Dendritic cell treated with granulocyte-macrophage colony-stimulating factor and Interleukin-4, amounts not matched to agents 40 ng/mL and 50 ng/mL, for 4 days (primary cell): ENCODE data around the gene TACC2.

Experiments
- H3K27ac Mint-ChIP-seq: one replicate; pipeline ENCODE4 v1.8.0; 2022; ENCODE audit warnings: mild to moderate bottlenecking, mixed read lengths
- H3K27me3 Mint-ChIP-seq: one replicate; pipeline ENCODE4 v1.8.0; 2022; ENCODE audit warnings: mild to moderate bottlenecking, mixed read lengths
- H3K36me3 Mint-ChIP-seq: one replicate; pipeline ENCODE4 v1.8.0; 2022; ENCODE audit warnings: low read depth, mixed read lengths
- H3K4me1 Mint-ChIP-seq: one replicate; pipeline ENCODE4 v1.8.0; 2022; ENCODE audit warnings: low read depth, mixed read lengths
- H3K4me3 Mint-ChIP-seq: one replicate; pipeline ENCODE4 v1.8.0; 2022; ENCODE audit warnings: mild to moderate bottlenecking, moderate library complexity, mixed read lengths
- H3K9me3 Mint-ChIP-seq: one replicate; pipeline ENCODE4 v1.8.0; 2022; ENCODE audit warnings: mixed read lengths
- intact Hi-C: fragments of 100-400 bp; cut with micrococcal nuclease; formaldehyde crosslinking; loops from one replicate; pipeline ENCODE4 v1.15.0; 2022

TACC2 gene

DNA sequence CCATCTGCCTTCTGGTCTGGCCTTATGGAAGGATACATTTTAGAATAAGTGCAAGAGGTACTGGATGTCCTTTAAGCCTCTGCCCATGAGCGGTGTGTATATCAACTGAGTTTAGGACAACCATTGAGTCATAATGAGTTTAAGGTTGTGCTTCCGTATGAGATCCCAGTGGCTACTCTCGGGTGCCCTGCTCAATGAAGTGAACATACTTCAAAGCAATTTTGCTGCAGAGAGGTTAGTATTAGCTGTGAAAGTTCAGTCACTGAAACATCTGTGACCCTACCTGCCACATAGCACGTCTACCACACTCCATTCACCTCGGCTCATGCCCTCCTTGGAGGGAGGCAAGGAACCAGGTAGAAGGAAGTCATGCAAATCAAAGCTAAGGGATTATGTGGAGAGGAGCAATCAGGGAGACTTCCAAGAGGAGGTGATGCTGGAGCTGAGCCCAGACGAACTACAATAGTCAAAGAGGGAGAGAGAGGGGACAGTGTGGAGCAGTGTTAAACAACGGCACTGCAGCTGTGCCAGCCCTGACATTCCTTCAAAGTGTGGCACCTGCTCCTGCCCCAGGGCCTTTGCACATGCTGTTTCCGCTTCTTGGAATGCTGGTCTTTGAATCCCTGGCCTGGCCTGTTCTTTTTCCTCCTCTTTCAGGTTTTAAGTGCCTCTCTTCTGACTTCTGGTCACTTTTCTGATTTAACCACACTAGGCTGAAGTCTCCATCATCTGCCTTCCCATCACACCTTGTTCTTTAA is 307.6 kb downstream of the TACC2 start:
- Mint-ChIP-seq H3K27ac (no peak overlapping the region), H3K36me3 (no peaks in the 10 kb centered on the region), H3K4me1 (no peaks in the 10 kb centered on the region), H3K4me3 (no peak overlapping the region), H3K9me3 (no peaks in the 10 kb centered on the region), H3K27me3 (peaks cover 8% of the 10 kb centered on the region)
- intact Hi-C loops = no loop called here

DNA sequence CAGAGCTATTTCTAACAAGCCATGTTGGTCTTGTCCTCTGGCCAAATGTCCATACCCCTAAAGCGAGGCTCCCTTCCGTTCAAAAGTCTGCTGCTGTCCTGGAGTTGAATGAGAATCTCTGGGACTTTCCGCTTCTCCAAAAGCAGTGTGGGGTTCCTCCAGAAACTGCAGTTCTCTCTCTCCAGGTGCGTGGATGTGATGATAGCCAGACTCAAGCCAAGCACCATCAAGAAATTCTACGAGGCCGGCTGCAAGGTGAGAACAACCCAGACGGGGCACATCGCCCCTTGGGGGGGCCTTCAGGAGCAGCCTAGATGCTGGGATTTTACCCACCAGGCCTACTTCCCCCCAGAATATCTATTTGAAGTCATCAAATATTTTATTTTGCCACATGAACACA is 308.6 kb downstream of the TACC2 start:
- Mint-ChIP-seq H3K36me3 (no peaks in the 10 kb centered on the region), H3K4me3 (no peak overlapping the region), H3K27ac (no peak overlapping the region), H3K27me3 (peaks cover 8% of the 10 kb centered on the region), H3K9me3 (no peaks in the 10 kb centered on the region), H3K4me1 (no peaks in the 10 kb centered on the region)
- intact Hi-C loops = no loop called here

DNA sequence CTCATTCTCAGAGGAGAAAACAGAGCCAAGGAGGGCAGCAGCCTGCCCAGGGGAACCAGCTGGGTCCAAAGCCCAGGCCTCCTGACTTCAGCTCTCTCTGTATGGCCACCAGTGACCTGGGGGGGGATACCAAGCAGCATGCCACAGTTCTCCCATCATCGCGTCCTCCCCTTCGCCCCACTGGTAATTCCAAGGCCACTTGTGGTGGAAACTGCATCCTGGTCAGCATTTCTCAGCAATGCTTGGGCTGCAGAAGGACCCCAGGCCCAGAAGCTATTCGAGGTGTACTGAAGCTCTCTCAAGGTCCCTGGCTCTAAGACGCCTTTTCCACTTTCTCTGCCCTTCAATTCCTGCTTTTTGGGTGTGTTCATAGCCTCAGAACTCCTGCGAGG is 309.2 kb downstream of the TACC2 start:
- H3K4me3 Mint-ChIP-seq = no peak overlapping the region
- no peak overlapping the region for H3K27ac Mint-ChIP-seq

DNA sequence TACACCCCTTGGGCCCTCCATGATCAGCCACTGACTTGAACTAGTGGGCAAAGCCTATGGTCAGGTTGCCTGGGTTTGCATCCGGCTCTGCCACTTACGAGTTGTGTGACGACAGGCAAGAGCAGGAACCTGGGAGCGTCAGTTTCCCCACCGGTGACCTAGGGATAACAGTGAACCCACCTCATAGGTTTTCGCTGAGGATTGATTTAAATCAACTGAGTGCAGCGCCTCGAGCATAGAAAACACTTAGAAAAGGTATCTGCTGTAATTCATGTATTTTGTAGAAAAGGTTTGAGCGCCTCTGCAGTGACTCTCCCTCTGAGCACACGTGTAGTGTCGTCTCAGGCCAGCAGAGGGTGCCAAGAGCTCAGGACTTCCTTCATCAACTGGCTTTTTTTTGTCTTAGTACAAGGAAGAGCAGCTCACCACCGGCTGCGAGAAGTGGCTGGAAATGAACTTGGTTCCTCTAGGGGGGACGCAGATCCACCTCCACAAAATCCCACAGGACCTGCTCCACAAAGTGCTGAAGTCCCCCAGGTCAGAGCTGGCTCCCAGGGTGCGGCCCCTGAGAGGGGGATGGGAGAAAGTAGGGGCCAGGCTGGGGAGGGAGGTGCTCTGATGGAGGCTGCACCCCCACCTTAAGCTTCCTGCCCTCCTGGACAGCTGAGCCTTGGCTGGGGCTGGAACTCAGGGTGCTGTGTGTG is 309.8 kb downstream of the TACC2 start:
- intact Hi-C loops = loop anchor here (1.0 kb wide), 2 partner anchors 137 to 267 kb away; no protein-coding TSS in a partner anchor
- H3K9me3 Mint-ChIP-seq = no peaks in the 10 kb centered on the region
- no peaks in the 10 kb centered on the region for H3K36me3 Mint-ChIP-seq
- H3K4me1 Mint-ChIP-seq = no peaks in the 10 kb centered on the region
- H3K27me3 Mint-ChIP-seq = peaks cover 8% of the 10 kb centered on the region
- no peak overlapping the region for H3K4me3 Mint-ChIP-seq
- H3K27ac Mint-ChIP-seq = no peak overlapping the region

More for the DNA sequence above, 309.2 kb downstream of the TACC2 start:
- intact Hi-C loops = loop anchor here (1.0 kb wide), 2 partner anchors 137 to 267 kb away; no protein-coding TSS in a partner anchor
- H3K27me3 Mint-ChIP-seq = peaks cover 8% of the 10 kb centered on the region
- no peaks in the 10 kb centered on the region for H3K4me1 Mint-ChIP-seq
- H3K9me3 Mint-ChIP-seq = no peaks in the 10 kb centered on the region
- no peaks in the 10 kb centered on the region for H3K36me3 Mint-ChIP-seq

DNA sequence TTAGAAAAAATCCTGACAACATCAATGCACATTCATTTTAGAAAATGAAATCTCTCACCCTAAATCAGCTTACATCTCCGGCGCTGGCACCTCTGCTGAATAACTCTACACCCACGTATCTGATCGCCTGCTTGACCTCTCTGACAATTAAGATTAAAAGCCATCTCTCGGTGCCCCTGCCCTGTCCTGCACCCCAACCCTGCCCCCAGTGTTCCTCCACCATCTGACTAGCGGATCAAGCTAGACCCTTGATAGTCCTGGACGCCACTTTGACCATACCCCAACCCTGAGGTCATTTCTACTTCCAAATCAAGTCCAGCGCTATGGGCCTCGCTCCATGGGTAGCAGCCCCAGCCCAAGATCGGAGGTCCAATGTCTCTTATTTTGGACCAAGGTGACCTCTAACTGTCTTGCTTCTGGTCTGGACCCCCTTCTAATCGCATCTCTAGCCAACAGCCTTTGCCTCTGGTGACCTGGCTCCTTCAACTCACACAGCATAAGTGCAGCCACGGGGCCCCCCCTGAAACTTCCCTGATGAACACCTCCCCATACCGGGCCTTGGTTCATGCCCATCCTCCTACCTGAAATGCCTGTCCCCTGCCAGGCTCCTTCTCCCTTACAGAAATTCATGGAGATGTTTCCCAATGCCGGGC is 310.6 kb downstream of the TACC2 start:
- H3K36me3 Mint-ChIP-seq = no peaks in the 10 kb centered on the region
- no peaks in the 10 kb centered on the region for H3K4me1 Mint-ChIP-seq
- H3K9me3 Mint-ChIP-seq = no peaks in the 10 kb centered on the region
- intact Hi-C loops = no loop called here
- H3K27me3 Mint-ChIP-seq = peaks cover 8% of the 10 kb centered on the region
- H3K4me3 Mint-ChIP-seq = no peak overlapping the region
- no peak overlapping the region for H3K27ac Mint-ChIP-seq

DNA sequence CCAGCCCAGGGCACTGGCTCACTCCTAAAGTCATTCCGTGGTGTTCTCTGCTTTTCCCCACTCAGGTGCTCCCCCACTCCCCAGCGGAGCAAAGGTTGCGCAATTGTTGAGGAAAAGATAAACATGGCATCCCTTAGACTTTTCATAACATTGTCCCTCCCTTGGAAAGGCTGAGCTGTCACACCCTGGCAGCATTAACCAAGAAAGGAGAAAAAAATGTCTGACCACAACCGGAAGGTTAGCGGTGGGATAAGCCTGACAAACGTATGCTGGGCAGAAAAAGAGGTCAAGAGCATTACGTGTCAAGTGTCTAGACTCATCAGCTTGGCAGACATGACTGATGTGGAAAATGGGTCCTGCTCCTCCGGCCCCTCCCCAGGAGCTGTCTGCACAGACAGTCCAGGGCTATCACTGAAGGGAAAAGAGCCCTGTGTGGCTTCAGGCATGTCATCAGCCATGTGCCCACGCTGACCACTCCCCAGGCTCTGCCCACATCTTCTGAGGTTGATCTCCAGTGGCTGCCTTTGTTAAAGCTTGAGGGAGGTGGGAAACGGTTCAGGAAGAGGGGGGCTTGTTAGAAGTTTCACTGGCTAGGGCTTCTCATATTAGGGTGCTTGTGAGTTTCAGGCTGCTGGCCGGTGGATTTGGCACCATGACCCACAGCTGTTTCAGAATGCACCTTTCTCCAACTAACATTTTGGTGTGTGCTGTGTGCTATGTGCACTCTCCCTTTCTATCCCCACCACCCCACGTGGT is 312.3 kb downstream of the TACC2 start:
- H3K36me3 Mint-ChIP-seq = no peaks in the 10 kb centered on the region
- intact Hi-C loops = no loop called here
- H3K4me1 Mint-ChIP-seq = no peaks in the 10 kb centered on the region
- peaks cover 8% of the 10 kb centered on the region for H3K27me3 Mint-ChIP-seq
- no peak overlapping the region for H3K4me3 Mint-ChIP-seq
- peaks cover 9% of the 10 kb centered on the region for H3K9me3 Mint-ChIP-seq
- H3K27ac Mint-ChIP-seq = no peak overlapping the region

DNA sequence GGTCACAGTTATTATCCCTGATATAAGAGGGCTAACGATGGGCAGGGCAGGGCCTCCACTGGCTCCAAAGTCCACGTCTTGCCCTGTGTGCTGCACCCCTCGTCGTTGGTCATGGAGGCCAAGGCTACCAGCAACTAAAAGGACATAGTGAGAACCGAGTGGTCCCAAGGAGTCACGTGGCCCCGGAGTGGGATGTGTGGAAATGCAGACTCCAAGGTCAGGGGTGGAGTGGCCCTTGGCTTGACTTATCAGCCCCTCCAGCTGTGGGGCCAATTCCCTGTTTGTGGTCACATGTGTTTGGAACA is 312.8 kb downstream of the TACC2 start:
- intact Hi-C loops = no loop called here
- Mint-ChIP-seq H3K27me3 (peaks cover 8% of the 10 kb centered on the region), H3K27ac (no peak overlapping the region), H3K36me3 (no peaks in the 10 kb centered on the region), H3K4me1 (no peaks in the 10 kb centered on the region), H3K4me3 (no peak overlapping the region), H3K9me3 (peaks cover 9% of the 10 kb centered on the region)

DNA sequence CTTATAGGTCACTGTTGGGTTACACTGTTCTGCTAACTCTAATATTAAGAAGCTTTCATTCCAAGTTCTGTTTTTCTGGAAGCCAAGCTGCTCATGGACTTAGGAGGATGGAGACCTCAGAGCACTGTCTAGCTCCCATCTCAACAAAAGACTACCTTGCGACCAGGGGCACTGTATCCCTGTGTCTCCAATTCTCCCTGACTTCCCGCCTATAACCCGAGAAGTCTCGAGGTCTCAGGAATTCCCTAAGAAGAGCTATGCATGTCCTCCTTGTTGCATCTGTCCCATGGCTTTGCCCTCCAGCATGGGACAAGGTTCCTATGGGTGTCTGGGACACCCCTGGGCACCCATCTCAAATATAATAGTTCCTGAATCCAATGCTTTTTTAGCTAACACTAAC is 313.4 kb downstream of the TACC2 start:
- Mint-ChIP-seq H3K4me3 (no peak overlapping the region), H3K36me3 (no peaks in the 10 kb centered on the region), H3K4me1 (no peaks in the 10 kb centered on the region), H3K9me3 (peaks cover 9% of the 10 kb centered on the region), H3K27ac (no peak overlapping the region), H3K27me3 (peaks cover 7% of the 10 kb centered on the region)
- intact Hi-C loops = no loop called here

DNA sequence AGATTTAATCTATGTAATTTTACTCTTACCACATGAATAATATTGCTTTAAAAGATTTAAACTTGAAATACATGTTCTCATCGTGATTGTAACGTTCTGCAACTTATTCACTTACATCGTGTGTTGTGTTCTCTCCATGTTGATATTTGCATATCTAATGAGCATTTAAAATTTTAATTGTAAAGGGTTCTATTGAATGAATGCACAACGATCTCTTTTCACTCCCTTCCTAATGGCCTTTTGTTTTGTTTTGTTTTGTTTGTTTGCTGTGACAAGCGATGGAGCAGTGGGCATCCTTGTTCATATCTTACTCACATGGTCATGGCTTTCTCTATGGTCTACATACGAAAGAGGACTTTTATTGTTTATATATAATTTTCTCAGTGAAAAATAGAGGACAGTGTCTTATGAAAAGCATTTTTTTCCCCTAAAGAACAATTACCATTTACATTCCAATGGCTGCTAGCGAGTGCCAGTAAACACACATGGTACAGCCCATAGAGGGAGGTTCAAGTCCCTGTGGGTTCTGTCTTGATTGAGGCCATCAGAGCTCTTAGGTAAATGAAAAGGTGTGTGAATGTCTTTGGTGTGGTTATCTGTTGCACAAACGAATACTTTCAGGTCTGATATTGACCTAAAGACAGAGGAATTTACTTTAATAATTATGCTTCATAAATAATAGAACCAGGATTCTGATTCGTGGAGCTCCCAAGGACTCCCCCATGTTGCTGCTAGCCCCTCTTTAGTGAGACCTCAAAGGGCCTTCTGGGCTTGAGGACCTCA is 314.5 kb downstream of the TACC2 start:
- H3K9me3 Mint-ChIP-seq = peaks cover 9% of the 10 kb centered on the region
- H3K4me3 Mint-ChIP-seq = no peak overlapping the region
- intact Hi-C loops = no loop called here
- peaks cover 7% of the 10 kb centered on the region for H3K27me3 Mint-ChIP-seq
- no peak overlapping the region for H3K27ac Mint-ChIP-seq
- H3K4me1 Mint-ChIP-seq = no peaks in the 10 kb centered on the region
- no peaks in the 10 kb centered on the region for H3K36me3 Mint-ChIP-seq
